ENCODE measurements around the gene HSPA1A. TPM values are rescaled to one million over a fixed set of nuclear protein-coding genes. Genes with fewer than 3 reads are reported as not detected.

The HSPA1A gene
- total and polyA plus RNA-seq, 9 of the 15 experiments (the other 6 are each of a cell fraction or from before 2014, with no cell fraction given) = 2.2 to 273 (median 107) TPM

DNA sequence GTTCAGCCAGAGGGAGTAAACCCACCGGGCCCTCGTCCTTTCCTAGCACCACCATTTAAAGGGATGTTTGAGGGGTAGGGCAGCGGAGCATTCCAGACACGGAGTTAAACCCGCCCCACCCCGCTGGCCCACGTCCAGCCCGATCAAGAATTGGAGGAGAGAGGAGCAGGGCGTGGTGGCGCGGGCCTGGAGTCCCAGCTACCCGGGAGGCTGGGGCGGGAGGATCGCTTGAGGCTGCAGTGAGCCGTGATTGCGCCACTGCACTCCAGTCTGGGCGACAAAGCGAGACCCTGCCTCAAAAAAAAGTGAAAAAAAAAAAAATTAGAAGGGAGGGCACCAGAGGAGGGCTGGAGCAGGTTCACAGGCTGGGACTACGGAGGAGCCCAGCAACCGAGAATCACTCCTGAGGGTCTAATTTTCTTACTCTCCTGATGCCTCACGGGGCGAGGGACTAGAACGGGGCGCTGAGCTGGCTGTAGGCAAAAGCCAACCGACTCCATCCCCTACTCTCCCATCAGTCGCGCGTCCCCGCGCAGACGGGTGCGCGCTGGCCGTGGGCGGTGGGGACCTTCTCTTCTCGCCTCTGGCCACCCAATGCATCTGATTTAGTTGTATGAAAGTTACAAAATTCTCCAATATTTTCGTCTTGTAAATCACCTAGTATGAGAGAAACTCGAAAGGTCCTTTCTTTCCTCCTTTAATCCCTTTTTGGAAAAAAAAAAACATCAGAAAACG, 6.1 kb downstream of the HSPA1A start (continued):
- TF ChIP-seq TCF3 (CRISPR knock-in tag; IDR thresholded peaks at IDR 0.05) (no peak; the same call in 1 of the 2 replicates), NFIX (CRISPR knock-in tag; IDR thresholded peaks at IDR 0.05; ENCODE audit: low read depth) (peak; percentile 31), ZNF174 (CRISPR knock-in tag; IDR thresholded peaks at IDR 0.05) (no peak), NFE2L1 (tag; IDR thresholded peaks at IDR 0.05; ENCODE audit: borderline replicate concordance, low read depth) (no peak), BRF2 (IDR thresholded peaks at IDR 0.05; ENCODE audit: borderline replicate concordance, insufficient read depth, insufficient read length) (no peak), HDGF (IDR thresholded peaks at IDR 0.05) (no peak), ZNF12 (CRISPR knock-in tag; IDR thresholded peaks at IDR 0.05) (no peak; the same call in 1 of the 2 replicates), GTF2B (IDR thresholded peaks at IDR 0.05; ENCODE audit: extremely low read depth, insufficient read length) (no peak), ZNF354B (CRISPR knock-in tag; IDR thresholded peaks at IDR 0.05) (no peak), MLX (CRISPR knock-in tag; conservative IDR thresholded peaks at IDR 0.05) (0 out of 4 replicates have a peak, but pooled peaks of 1 of the 2 experiments have one; percentile 31), ZNF699 (CRISPR knock-in tag; IDR thresholded peaks at IDR 0.05; ENCODE audit: insufficient replicate concordance) (no peak), ZNF780A (CRISPR knock-in tag; IDR thresholded peaks at IDR 0.05) (no peak), TCF7 (IDR thresholded peaks at IDR 0.05; ENCODE audit: borderline replicate concordance) (peak; percentile 86), BRD9 (IDR thresholded peaks at IDR 0.05; ENCODE audit: low read depth, partially characterized antibody) (no peak), TEAD1 (CRISPR knock-in tag; IDR thresholded peaks at IDR 0.05) (peak; percentile 39 to 75; a peak in 1 of 4 replicates), GTF2F1 (IDR thresholded peaks at IDR 0.05; ENCODE audit: low read depth, low read length) (no peak), U2AF2 (optimal IDR thresholded peaks at IDR 0.05; ENCODE audit: low read depth, low read length) (no peak), MEF2D (tag; conservative IDR thresholded peaks at IDR 0.05; ENCODE audit: low read depth) (no peak), ARID1B (IDR thresholded peaks at IDR 0.05) (no peak), SETDB1 (IDR thresholded peaks at IDR 0.05; ENCODE audit: low read length) (no peak), NUFIP1 (IDR thresholded peaks at IDR 0.05; ENCODE audit: partially characterized antibody) (no peak), ARNT (IDR thresholded peaks at IDR 0.05) (no peak)
- TF ChIP-seq, protein P1, sequence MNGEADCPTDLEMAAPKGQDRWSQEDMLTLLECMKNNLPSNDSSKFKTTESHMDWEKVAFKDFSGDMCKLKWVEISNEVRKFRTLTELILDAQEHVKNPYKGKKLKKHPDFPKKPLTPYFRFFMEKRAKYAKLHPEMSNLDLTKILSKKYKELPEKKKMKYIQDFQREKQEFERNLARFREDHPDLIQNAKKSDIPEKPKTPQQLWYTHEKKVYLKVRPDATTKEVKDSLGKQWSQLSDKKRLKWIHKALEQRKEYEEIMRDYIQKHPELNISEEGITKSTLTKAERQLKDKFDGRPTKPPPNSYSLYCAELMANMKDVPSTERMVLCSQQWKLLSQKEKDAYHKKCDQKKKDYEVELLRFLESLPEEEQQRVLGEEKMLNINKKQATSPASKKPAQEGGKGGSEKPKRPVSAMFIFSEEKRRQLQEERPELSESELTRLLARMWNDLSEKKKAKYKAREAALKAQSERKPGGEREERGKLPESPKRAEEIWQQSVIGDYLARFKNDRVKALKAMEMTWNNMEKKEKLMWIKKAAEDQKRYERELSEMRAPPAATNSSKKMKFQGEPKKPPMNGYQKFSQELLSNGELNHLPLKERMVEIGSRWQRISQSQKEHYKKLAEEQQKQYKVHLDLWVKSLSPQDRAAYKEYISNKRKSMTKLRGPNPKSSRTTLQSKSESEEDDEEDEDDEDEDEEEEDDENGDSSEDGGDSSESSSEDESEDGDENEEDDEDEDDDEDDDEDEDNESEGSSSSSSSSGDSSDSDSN (IDR thresholded peaks at IDR 0.05; ENCODE audit: borderline replicate concordance in 1 of 2, low read depth in 2 of 2, low read length in 2 of 2) = 0 out of 4 replicates have a peak, but pooled peaks of 1 of the 2 experiments have one; percentile 9
- TF ChIP-seq, protein P2, sequence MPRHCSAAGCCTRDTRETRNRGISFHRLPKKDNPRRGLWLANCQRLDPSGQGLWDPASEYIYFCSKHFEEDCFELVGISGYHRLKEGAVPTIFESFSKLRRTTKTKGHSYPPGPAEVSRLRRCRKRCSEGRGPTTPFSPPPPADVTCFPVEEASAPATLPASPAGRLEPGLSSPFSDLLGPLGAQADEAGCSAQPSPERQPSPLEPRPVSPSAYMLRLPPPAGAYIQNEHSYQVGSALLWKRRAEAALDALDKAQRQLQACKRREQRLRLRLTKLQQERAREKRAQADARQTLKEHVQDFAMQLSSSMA (CRISPR knock-in tag; IDR thresholded peaks at IDR 0.05) = no peak
